OCI-LY7 (cell line): Measurements from ENCODE around the gene TOM1L2. TPM values are rescaled to one million over a fixed set of nuclear protein-coding genes. Genes with fewer than 3 reads are reported as not detected.

ENCODE experiments used
- BruUV-seq: library from RNA; stranded (reverse); fragments of 400-500 nt; replicated peaks from 2 replicates; lab custom pipeline; 2021; lab: Mats Ljungman, UMichigan
- CTCF ChIA-PET: fragments of 300-600 bp; sonication (Branson Sonifier 250); formaldehyde crosslinking; loops from one replicate; lab custom pipeline; 2022; ENCODE audit warnings: antibody characterized with exemption; ENCODE audit not compliant: unreplicated experiment; lab: Charles Lee
- POLR2A ChIA-PET: fragments of 300-600 bp; sonication (Branson Sonifier 250); formaldehyde crosslinking; loops from one replicate; lab custom pipeline; 2022; ENCODE audit warnings: antibody characterized with exemption; lab: Charles Lee
- DNase-seq: peaks from one replicate; pipeline ENCODE4 v3.0.0-alpha.2; 2015; ENCODE audit warnings: low spot score
- H2AFZ ChIP-seq: fragments of 200-600 bp; sonication (generic), shearing (Covaris generic); 2 replicates; pipeline ENCODE4 v1.6.1; 2014; ENCODE audit warnings: mild to moderate bottlenecking, antibody characterized with exemption, low read length, moderate library complexity
- H3K27ac ChIP-seq: fragments of 200-600 bp; sonication (generic); 2 replicates; pipeline ENCODE4 v1.5.1; 2014; ENCODE audit warnings: mixed run types, low read depth, mild to moderate bottlenecking, moderate library complexity, low read length, inconsistent platforms; ENCODE audit not compliant: poor library complexity, severe bottlenecking
- H3K36me3 ChIP-seq: fragments of 200-600 bp; sonication (generic); 2 replicates; pipeline ENCODE4 v1.6.1; 2014; ENCODE audit warnings: mild to moderate bottlenecking, antibody characterized with exemption, low read length, moderate library complexity, mixed read lengths; ENCODE audit not compliant: insufficient read depth
- H3K4me1 ChIP-seq: fragments of 200-600 bp; sonication (generic); 2 replicates; pipeline ENCODE4 v1.5.1; 2014; ENCODE audit warnings: mild to moderate bottlenecking, low read length; ENCODE audit not compliant: insufficient read depth, poor library complexity, severe bottlenecking
- H3K4me2 ChIP-seq: fragments of 200-600 bp; sonication (generic); 2 replicates; pipeline ENCODE4 v1.6.1; 2014; ENCODE audit warnings: mild to moderate bottlenecking, low read length
- H3K4me3 ChIP-seq: fragments of 200-600 bp; sonication (generic); 2 replicates; pipeline ENCODE4 v1.5.1; 2014; ENCODE audit warnings: mild to moderate bottlenecking, low read depth, low read length; ENCODE audit not compliant: poor library complexity, severe bottlenecking
- H3K79me2 ChIP-seq: fragments of 200-600 bp; sonication (generic); 2 replicates; pipeline ENCODE4 v1.6.1; 2016; ENCODE audit warnings: low read depth, mild to moderate bottlenecking, low read length, moderate library complexity, mixed read lengths; ENCODE audit not compliant: insufficient read depth
- H3K9me2 ChIP-seq: fragments of 200-600 bp; sonication (generic); 2 replicates; pipeline ENCODE4 v1.6.1; 2016; ENCODE audit warnings: mild to moderate bottlenecking, low read length, mixed read lengths; ENCODE audit not compliant: insufficient read depth
- H3K9me3 ChIP-seq: fragments of 200-600 bp; sonication (generic); 2 replicates; pipeline ENCODE4 v1.6.1; 2014; ENCODE audit warnings: mild to moderate bottlenecking, mixed run types, low read length, mixed read lengths
- H4K20me1 ChIP-seq: fragments of 200-600 bp; sonication (generic); 2 replicates; pipeline ENCODE4 v1.6.1; 2014; ENCODE audit warnings: mild to moderate bottlenecking, antibody characterized with exemption, low read length, moderate library complexity, mixed read lengths; ENCODE audit not compliant: insufficient read depth
- CTCF ChIP-seq: fragments of 200-600 bp; sonication (generic); conservative IDR thresholded peaks from 2 replicates; pipeline ENCODE4 v1.5.1; 2014; ENCODE audit warnings: mild to moderate bottlenecking, antibody characterized with exemption, low read length, moderate library complexity, mixed read lengths
- EZH2phosphoT487 ChIP-seq: fragments of 200-600 bp; sonication (generic); IDR thresholded peaks from 2 replicates; pipeline ENCODE4 v1.6.1; 2018; ENCODE audit warnings: low read depth, borderline replicate concordance, mild to moderate bottlenecking, mixed run types, antibody characterized with exemption, low read length, moderate library complexity, mixed read lengths
- intact Hi-C: fragments of 100-400 bp; cut with micrococcal nuclease; formaldehyde crosslinking; loops from one replicate; pipeline ENCODE4 v1.10.0; 2022; ENCODE audit not compliant: unreplicated experiment
- total RNA-seq, 2 experiments: library from RNA; depleted of rRNA in 1 of 2; stranded (reverse); fragments of >200 nt in 1 of 2; shearing (Covaris generic) in 1 of 2; gene quantifications; 2 replicates each; pipeline ENCODE4 v1.2.3, GENCODE V29; 2014 to 2022

TOM1L2 gene
- total RNA-seq, 2 experiments from 2014 or later, result 4.9 to 14.3 TPM

GRCh38 chr17:17911001-17911613 lies 61.1 kb downstream of the TOM1L2 start:
- ChIA-PET POLR2A (no interaction called here), CTCF (no interaction called here)
- no peaks in the 10 kb centered on the region for H3K9me2 ChIP-seq
- H3K79me2 ChIP-seq, result no peaks in the 10 kb centered on the region
- no TSS peak for BruUV-seq
- DNase-seq, result no peak
- no peaks in the 10 kb centered on the region for H3K36me3 ChIP-seq
- H2AFZ ChIP-seq, result no peak overlapping the region
- H3K9me3 ChIP-seq, result no peaks in the 10 kb centered on the region
- intact Hi-C loops, result no loop called here
- H3K27ac ChIP-seq, result no peak overlapping the region
- H3K4me3 ChIP-seq, result no peak overlapping the region
- H3K4me2 ChIP-seq, result no peak overlapping the region
- no peak for TF ChIP-seq CTCF
- no peak for TF ChIP-seq EZH2phosphoT487
- H4K20me1 ChIP-seq, result no peaks in the 10 kb centered on the region
- no peaks in the 10 kb centered on the region for H3K4me1 ChIP-seq

GRCh38 chr17:17910060-17910459 lies 62.1 kb downstream of the TOM1L2 start:
- Histone ChIP-seq H4K20me1 (no peaks in the 10 kb centered on the region), H3K4me3 (no peak overlapping the region), H3K27ac (no peak overlapping the region), H3K9me2 (no peaks in the 10 kb centered on the region), H3K4me1 (no peaks in the 10 kb centered on the region), H3K79me2 (no peaks in the 10 kb centered on the region), H3K36me3 (no peaks in the 10 kb centered on the region), H3K4me2 (no peak overlapping the region), H2AFZ (no peak overlapping the region), H3K9me3 (no peaks in the 10 kb centered on the region)
- POLR2A ChIA-PET, result no interaction called here
- TF ChIP-seq EZH2phosphoT487, result no peak
- no peak for TF ChIP-seq CTCF
- CTCF ChIA-PET, result no interaction called here
- no peak for DNase-seq
- intact Hi-C loops, result no loop called here
- BruUV-seq, result no TSS peak

GRCh38 chr17:17909078-17909477 lies 63.1 kb downstream of the TOM1L2 start:
- H3K9me2 ChIP-seq, result no peaks in the 10 kb centered on the region
- H4K20me1 ChIP-seq, result no peaks in the 10 kb centered on the region
- H3K4me1 ChIP-seq, result no peaks in the 10 kb centered on the region
- no peak for TF ChIP-seq EZH2phosphoT487
- TF ChIP-seq CTCF, result no peak
- no peak overlapping the region for H3K4me2 ChIP-seq
- ChIA-PET CTCF (no interaction called here), POLR2A (no interaction called here)
- H3K27ac ChIP-seq, result no peak overlapping the region
- H3K36me3 ChIP-seq, result no peaks in the 10 kb centered on the region
- no peak overlapping the region for H2AFZ ChIP-seq
- H3K79me2 ChIP-seq, result no peaks in the 10 kb centered on the region
- no peaks in the 10 kb centered on the region for H3K9me3 ChIP-seq
- intact Hi-C loops, result no loop called here
- H3K4me3 ChIP-seq, result no peak overlapping the region
- BruUV-seq, result no TSS peak
- DNase-seq, result no peak
